ENCODE results near the gene EPAS1. TPM values are rescaled to one million over a fixed set of nuclear protein-coding genes. Genes with fewer than 3 reads are reported as not detected.

Gene EPAS1
- total RNA-seq, 1 experiment from 2014 or later, result 106 TPM

DNA sequence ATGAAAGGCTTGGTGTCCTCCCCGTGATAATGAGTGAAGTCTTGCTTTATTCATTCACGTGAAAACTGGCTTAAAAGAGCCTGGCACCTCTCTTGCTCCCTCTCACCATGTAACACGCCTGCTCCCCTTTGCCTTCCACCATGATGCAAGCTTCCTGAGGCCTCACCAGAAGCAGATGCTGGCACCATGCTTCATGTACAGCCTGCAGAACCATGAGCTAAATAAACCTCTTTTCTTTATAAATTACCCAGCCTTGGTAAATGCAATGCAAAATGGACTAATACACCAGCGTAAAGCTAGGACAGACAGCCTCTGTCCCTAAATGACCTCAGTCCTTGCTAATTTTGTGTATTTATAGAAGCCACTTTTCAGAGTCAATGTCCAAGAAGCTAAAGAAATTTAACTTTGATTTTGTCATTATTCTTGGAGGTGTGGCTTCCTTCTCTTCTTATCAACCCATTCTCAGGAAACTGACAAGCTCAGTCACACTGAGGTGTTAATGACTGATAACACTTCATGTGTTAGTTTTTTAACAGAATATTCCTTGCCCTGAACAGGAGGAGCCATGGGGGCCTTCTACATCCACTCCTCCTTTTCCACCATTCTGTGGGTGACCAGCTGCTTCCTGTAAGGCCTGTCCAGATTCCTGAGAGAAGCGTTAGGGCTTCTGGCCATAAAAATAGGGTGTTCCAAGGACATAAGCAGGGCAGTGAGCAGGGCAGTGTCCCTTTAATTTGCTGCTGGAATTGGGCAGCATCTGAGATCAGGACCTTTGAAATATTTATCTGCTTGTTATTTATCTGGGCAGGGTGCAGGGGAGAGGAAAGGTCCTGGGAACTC lies 38.0 kb upstream of the EPAS1 start:
- H3K36me3 ChIP-seq (ENCODE audit: control insufficient read depth, insufficient read depth, low read length), result no peaks in the 10 kb centered on the region
- no peak overlapping the region for H3K27ac ChIP-seq (ENCODE audit: low read length)
- DNase-seq (ENCODE audit: low read depth, low spot score) (no peak), ATAC-seq (no peak)
- H3K9me3 ChIP-seq (ENCODE audit: control insufficient read depth, insufficient read depth, low read depth, low read length), result no peaks in the 10 kb centered on the region
- intact Hi-C loops (cut with micrococcal nuclease; ENCODE audit: unreplicated experiment), result no loop called here
- H3K4me3 ChIP-seq (ENCODE audit: low read depth in 2 of 2, low read length in 2 of 2), result no peak overlapping the region
- no peak for TF ChIP-seq TCF7L2 (IDR thresholded peaks at IDR 0.05; ENCODE audit: low read depth, low read length)
- TF ChIP-seq, protein P1, sequence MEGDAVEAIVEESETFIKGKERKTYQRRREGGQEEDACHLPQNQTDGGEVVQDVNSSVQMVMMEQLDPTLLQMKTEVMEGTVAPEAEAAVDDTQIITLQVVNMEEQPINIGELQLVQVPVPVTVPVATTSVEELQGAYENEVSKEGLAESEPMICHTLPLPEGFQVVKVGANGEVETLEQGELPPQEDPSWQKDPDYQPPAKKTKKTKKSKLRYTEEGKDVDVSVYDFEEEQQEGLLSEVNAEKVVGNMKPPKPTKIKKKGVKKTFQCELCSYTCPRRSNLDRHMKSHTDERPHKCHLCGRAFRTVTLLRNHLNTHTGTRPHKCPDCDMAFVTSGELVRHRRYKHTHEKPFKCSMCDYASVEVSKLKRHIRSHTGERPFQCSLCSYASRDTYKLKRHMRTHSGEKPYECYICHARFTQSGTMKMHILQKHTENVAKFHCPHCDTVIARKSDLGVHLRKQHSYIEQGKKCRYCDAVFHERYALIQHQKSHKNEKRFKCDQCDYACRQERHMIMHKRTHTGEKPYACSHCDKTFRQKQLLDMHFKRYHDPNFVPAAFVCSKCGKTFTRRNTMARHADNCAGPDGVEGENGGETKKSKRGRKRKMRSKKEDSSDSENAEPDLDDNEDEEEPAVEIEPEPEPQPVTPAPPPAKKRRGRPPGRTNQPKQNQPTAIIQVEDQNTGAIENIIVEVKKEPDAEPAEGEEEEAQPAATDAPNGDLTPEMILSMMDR (IDR thresholded peaks at IDR 0.05), result no peak
- TF ChIP-seq, protein P2, sequence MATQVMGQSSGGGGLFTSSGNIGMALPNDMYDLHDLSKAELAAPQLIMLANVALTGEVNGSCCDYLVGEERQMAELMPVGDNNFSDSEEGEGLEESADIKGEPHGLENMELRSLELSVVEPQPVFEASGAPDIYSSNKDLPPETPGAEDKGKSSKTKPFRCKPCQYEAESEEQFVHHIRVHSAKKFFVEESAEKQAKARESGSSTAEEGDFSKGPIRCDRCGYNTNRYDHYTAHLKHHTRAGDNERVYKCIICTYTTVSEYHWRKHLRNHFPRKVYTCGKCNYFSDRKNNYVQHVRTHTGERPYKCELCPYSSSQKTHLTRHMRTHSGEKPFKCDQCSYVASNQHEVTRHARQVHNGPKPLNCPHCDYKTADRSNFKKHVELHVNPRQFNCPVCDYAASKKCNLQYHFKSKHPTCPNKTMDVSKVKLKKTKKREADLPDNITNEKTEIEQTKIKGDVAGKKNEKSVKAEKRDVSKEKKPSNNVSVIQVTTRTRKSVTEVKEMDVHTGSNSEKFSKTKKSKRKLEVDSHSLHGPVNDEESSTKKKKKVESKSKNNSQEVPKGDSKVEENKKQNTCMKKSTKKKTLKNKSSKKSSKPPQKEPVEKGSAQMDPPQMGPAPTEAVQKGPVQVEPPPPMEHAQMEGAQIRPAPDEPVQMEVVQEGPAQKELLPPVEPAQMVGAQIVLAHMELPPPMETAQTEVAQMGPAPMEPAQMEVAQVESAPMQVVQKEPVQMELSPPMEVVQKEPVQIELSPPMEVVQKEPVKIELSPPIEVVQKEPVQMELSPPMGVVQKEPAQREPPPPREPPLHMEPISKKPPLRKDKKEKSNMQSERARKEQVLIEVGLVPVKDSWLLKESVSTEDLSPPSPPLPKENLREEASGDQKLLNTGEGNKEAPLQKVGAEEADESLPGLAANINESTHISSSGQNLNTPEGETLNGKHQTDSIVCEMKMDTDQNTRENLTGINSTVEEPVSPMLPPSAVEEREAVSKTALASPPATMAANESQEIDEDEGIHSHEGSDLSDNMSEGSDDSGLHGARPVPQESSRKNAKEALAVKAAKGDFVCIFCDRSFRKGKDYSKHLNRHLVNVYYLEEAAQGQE (IDR thresholded peaks at IDR 0.05; ENCODE audit: insufficient read depth in 1 of 2, low read depth in 2 of 2, low read length in 1 of 2), result no peak
- TF ChIP-seq SIN3A (IDR thresholded peaks at IDR 0.05; ENCODE audit: borderline replicate concordance, insufficient read depth, low read depth, low read length), result no peak
- no peak for TF ChIP-seq POLR2AphosphoS5 (IDR thresholded peaks at IDR 0.05; ENCODE audit: low read depth, low read length)
- peaks cover 2% of the 10 kb centered on the region; the same call in 1 of the 2 replicates for H3K27me3 ChIP-seq (ENCODE audit: control insufficient read depth, insufficient read depth, low read length)
- no TSS peak for BruUV-seq (replicated peaks)
- no peaks in the 10 kb centered on the region for H3K4me1 ChIP-seq (ENCODE audit: control insufficient read depth, insufficient read depth, low read length)
- ChIA-PET CTCF (no interaction called here), POLR2A (no interaction called here)
- in situ Hi-C loops (cut with HindIII; ENCODE audit: low pct_unique_long_range_greater_than_20kb, low sequenced_read_pairs), result no loop called here

DNA sequence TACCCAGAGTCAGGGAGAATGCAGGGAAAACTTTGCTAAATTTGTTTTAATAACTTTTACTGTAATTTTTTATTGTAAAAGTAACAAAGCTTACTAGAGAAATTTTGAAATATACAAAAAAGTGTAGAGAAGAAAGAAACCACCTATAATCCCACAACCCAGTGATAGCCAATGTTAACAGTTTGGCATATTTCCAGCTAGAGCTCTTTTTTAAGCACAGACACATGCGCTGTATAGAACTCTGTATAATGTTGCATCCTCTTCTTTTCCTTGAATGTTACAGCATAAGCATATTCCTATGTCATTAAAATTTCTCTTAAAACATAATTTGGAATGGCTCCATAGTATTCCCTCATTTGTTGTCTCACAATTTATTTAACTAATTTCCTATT lies 37.4 kb upstream of the EPAS1 start:
- no peaks in the 10 kb centered on the region for H3K9me3 ChIP-seq (ENCODE audit: control insufficient read depth, insufficient read depth, low read depth, low read length)
- TF ChIP-seq, protein P2 (IDR thresholded peaks at IDR 0.05; ENCODE audit: insufficient read depth in 1 of 2, low read depth in 2 of 2, low read length in 1 of 2), result no peak
- no peak for TF ChIP-seq SIN3A (IDR thresholded peaks at IDR 0.05; ENCODE audit: borderline replicate concordance, insufficient read depth, low read depth, low read length)
- no peak for TF ChIP-seq POLR2AphosphoS5 (IDR thresholded peaks at IDR 0.05; ENCODE audit: low read depth, low read length)
- TF ChIP-seq, protein P1 (IDR thresholded peaks at IDR 0.05), result no peak
- no peak for TF ChIP-seq TCF7L2 (IDR thresholded peaks at IDR 0.05; ENCODE audit: low read depth, low read length)
- in situ Hi-C loops (cut with HindIII; ENCODE audit: low pct_unique_long_range_greater_than_20kb, low sequenced_read_pairs) (no loop called here), intact Hi-C loops (cut with micrococcal nuclease; ENCODE audit: unreplicated experiment) (no loop called here)
- H3K27me3 ChIP-seq (ENCODE audit: control insufficient read depth, insufficient read depth, low read length), result peaks cover 2% of the 10 kb centered on the region; the same call in 1 of the 2 replicates
- no TSS peak for BruUV-seq (replicated peaks)
- DNase-seq (ENCODE audit: low read depth, low spot score), result no peak
- H3K36me3 ChIP-seq (ENCODE audit: control insufficient read depth, insufficient read depth, low read length), result no peaks in the 10 kb centered on the region
- ChIA-PET CTCF (no interaction called here), POLR2A (no interaction called here)
- H3K4me1 ChIP-seq (ENCODE audit: control insufficient read depth, insufficient read depth, low read length), result no peaks in the 10 kb centered on the region
- no peak overlapping the region for H3K27ac ChIP-seq (ENCODE audit: low read length)
- no peak overlapping the region for H3K4me3 ChIP-seq (ENCODE audit: low read depth in 2 of 2, low read length in 2 of 2)
- ATAC-seq, result no peak

Data from Panc1 (cell line).